ENCODE data around the gene TTC19.

TTC19 gene

DNA sequence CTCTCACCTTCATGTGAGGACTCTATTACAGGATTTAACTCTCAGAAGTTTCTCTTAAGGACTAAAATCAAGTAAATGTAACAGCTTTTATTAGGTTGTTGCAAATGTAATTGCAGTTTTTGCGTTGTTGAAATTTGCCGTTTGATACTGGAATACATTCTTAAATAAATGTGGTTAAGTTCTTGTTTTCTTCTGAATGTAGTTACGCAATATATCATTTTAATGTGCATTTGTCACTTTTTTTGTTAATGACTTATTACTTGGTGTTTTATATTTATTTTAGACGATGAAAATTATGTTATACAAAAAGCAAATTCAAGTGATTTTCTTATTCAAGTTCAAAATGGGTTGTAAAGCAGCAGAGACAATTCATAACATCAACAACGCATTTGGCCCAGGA is 76.3 kb downstream of the TTC19 start:
- no peak overlapping the region for H3K4me3 ChIP-seq (ENCODE audit: low read length)
- no peak for TF ChIP-seq ZNF274 (IDR thresholded peaks at IDR 0.05; ENCODE audit: low read depth, low read length)

All from GM08714 (cell line).